ENCODE data around the gene COL6A1. TPM values are rescaled to one million over a fixed set of nuclear protein-coding genes. Genes with fewer than 3 reads are reported as not detected.
A peak's percentile ranks its signal among the peaks of the same experiment; 100 is the strongest.

COL6A1 gene
- polyA plus RNA-seq, 1 of the 3 experiments (the other 2 are of a cell fraction), result 107 TPM

- Histone ChIP-seq H3K4me1 (ENCODE audit: control insufficient read depth in 1 of 2, insufficient read depth in 2 of 2, low read depth in 1 of 2, low read length in 1 of 2) (peaks cover 0 to 15% of the 10 kb centered on the region in 2 experiments; a peak in 1 of 4 replicates), H3K27me3 (ENCODE audit: insufficient read depth) (no peaks in the 10 kb centered on the region), H3K9me2 (no peaks in the 10 kb centered on the region), H3K9me3 (no peaks in the 10 kb centered on the region), H3K27ac (ENCODE audit: low read depth in 2 of 2, low read length in 1 of 2) (no peak overlapping the region; a peak in 1 of 4 replicates), H3F3A (replicated peaks; ENCODE audit: insufficient read depth) (no peaks in the 10 kb centered on the region), H3K4me3 (ENCODE audit: low read depth in 2 of 2, low read length in 1 of 2) (no peak overlapping the region), H3K9ac (no peak overlapping the region), H3K36me3 (replicated peaks in 1 of 2; ENCODE audit: control insufficient read depth in 1 of 2, insufficient read depth in 2 of 2, low read length in 1 of 2) (no peaks in the 10 kb centered on the region), H3K4me2 (no peak overlapping the region), H4K20me1 (ENCODE audit: insufficient read depth) (no peaks in the 10 kb centered on the region), H2AFZ (ENCODE audit: low read depth) (no peak overlapping the region), H3K79me2 (ENCODE audit: insufficient read depth) (no peaks in the 10 kb centered on the region)
- ChIA-PET POLR2A (no interaction called here), CTCF (no interaction called here)
- TF ChIP-seq NRF1 (IDR thresholded peaks at IDR 0.05; ENCODE audit: low read depth, low read length), result no peak
- TF ChIP-seq NFIC (IDR thresholded peaks at IDR 0.05; ENCODE audit: borderline replicate concordance), result no peak
- no peak for TF ChIP-seq YY1 (IDR thresholded peaks at IDR 0.05; ENCODE audit: low read depth)
- no peak for TF ChIP-seq FOXM1 (IDR thresholded peaks at IDR 0.05; ENCODE audit: low read depth)
- TF ChIP-seq SMC3 (IDR thresholded peaks at IDR 0.05; ENCODE audit: low read depth, low read length), result no peak
- TF ChIP-seq EP300 (IDR thresholded peaks at IDR 0.05; ENCODE audit: borderline replicate concordance in 1 of 2, low read depth in 1 of 2, low read length in 1 of 2), result no peak
- no peak for TF ChIP-seq REST (IDR thresholded peaks at IDR 0.05; ENCODE audit: low read depth, low read length)
- no peak for TF ChIP-seq FOSL2 (IDR thresholded peaks at IDR 0.05; ENCODE audit: borderline replicate concordance, low read depth)
- no peak for TF ChIP-seq PBX3 (IDR thresholded peaks at IDR 0.05)
- no peak for TF ChIP-seq ELF1 (IDR thresholded peaks at IDR 0.05)
- no peak for TF ChIP-seq MEF2A (IDR thresholded peaks at IDR 0.05; ENCODE audit: borderline replicate concordance, low read depth)
- TF ChIP-seq CHD2 (IDR thresholded peaks at IDR 0.05; ENCODE audit: low read length, partially characterized antibody), result no peak
- TF ChIP-seq GABPA (IDR thresholded peaks at IDR 0.05; ENCODE audit: low read depth), result no peak
- TF ChIP-seq MAX (IDR thresholded peaks at IDR 0.05; ENCODE audit: low read depth), result no peak
- no peak for TF ChIP-seq CTCF (IDR thresholded peaks at IDR 0.05)
- no peak for TF ChIP-seq EZH2phosphoT487 (IDR thresholded peaks at IDR 0.05; ENCODE audit: borderline replicate concordance, low read depth)
- no peak for TF ChIP-seq SIN3A (IDR thresholded peaks at IDR 0.05; ENCODE audit: borderline replicate concordance, low read depth, low read length)
- TF ChIP-seq RXRA (IDR thresholded peaks at IDR 0.05; ENCODE audit: borderline replicate concordance, low read depth), result no peak
- peak; percentile 23 for DNase-seq
- 75% methylated on average over 13 of the region's 35 CpGs for WGBS (ENCODE audit: low lambda C conversion rate)
Observed at GRCh38 chr21:45949928-45950739, 31.4 kb upstream of the COL6A1 start.
